Body of pancreas (tissue), 4 donors: ENCODE measurements around the gene PJA2.

Source experiments
- CTCF ChIP-seq, 7 experiments: fragments of 450-650 bp in 4 of 7; fragments of 200-600 bp in 3 of 7; sonication (generic) in 3 of 7; IDR thresholded peaks; one replicate each; pipeline ENCODE4 v1.5.1; 2016 to 2019; ENCODE audit warnings: antibody characterized with exemption in 7 of 7
- POLR2A ChIP-seq, 3 donors: fragments of 450-650 bp; IDR thresholded peaks; one replicate each; pipeline ENCODE4 v1.6.1; 2016; ENCODE audit warnings: antibody characterized with exemption in 3 of 3, mild to moderate bottlenecking in 2 of 3

DNA sequence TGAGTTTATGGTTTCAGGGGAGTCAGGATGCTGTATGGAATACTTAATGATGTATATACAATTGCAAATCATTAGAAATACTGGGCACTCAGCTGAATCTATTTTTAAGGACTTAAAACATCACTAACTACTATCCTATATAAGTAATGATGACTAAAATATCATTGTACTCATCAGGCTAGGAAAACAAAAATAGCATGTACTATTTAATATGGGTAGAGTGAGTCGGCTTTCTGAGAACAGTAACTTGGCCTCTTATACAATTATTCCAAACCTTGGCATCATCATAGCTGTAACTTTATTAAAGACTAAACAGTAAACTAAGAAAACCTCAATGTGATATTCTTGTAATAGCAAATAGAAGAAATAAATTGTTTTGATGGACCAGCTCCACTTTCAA, 94.5 kb downstream of the PJA2 start:
- no peak for TF ChIP-seq CTCF (IDR thresholded peaks at IDR 0.05)
- TF ChIP-seq POLR2A (IDR thresholded peaks at IDR 0.05) = no peak
